HS-27A (cell line): ENCODE results near the gene MT1F.
"Not testable (repeated sequence)": the region's sequence is repeated elsewhere in the genome, so short reads cannot be mapped to it uniquely, and the experiment has no call there.

Experiments
- DNase-seq: peaks from one replicate; pipeline ENCODE4 v3.0.0-alpha.2; 2012; ENCODE audit warnings: low read depth, missing footprints

MT1F gene

GRCh38 chr16:56657555-56658326 is at the start of gene MT1F:
TSS of gene MT1F (plus strand) at chr16:56657959. CDS start at chr16:56658059, 100 bp downstream.
- DNase-seq, result no peak

- DNase-seq, result peak; percentile 86
Measured at GRCh38 chr16:56608043-56608875, 49.5 kb upstream of the MT1F start, which contains the start of gene MT2A. TSS of gene MT2A (plus strand) at chr16:56608584. CDS start at chr16:56608656, 72 bp downstream.

- DNase-seq, result no peak
Measured at GRCh38 chr16:56608876-56609462, 48.8 kb upstream of the MT1F start.

- peak; percentile 72 for DNase-seq
Measured at GRCh38 chr16:56609463-56609921, 48.3 kb upstream of the MT1F start.

GRCh38 chr16:56610017-56610608 is 47.6 kb upstream of the MT1F start:
- DNase-seq, result peak; percentile 68

GRCh38 chr16:56610609-56611111 is 47.1 kb upstream of the MT1F start:
- DNase-seq, result no peak

- no peak for DNase-seq
Measured at GRCh38 chr16:56611281-56611833, 46.4 kb upstream of the MT1F start.

- DNase-seq, result no peak
Measured at GRCh38 chr16:56613706-56614105, 44.1 kb upstream of the MT1F start.

GRCh38 chr16:56614549-56614991 is 43.2 kb upstream of the MT1F start:
- peak; percentile 75 for DNase-seq

GRCh38 chr16:56615353-56615752 is 42.4 kb upstream of the MT1F start:
- no peak for DNase-seq

GRCh38 chr16:56616608-56617211 is 41.0 kb upstream of the MT1F start:
- no peak for DNase-seq

GRCh38 chr16:56617212-56618085 is 40.3 kb upstream of the MT1F start:
- no peak for DNase-seq

GRCh38 chr16:56618138-56618537 is 39.6 kb upstream of the MT1F start:
- no peak for DNase-seq

GRCh38 chr16:56620339-56620897 is 37.3 kb upstream of the MT1F start:
- no peak for DNase-seq

- DNase-seq, result not testable (repeated sequence)
Measured at GRCh38 chr16:56621665-56622445, 35.9 kb upstream of the MT1F start.

- DNase-seq, result not testable (repeated sequence)
Measured at GRCh38 chr16:56623184-56623583, 34.6 kb upstream of the MT1F start.

- no peak for DNase-seq
Measured at GRCh38 chr16:56623637-56624036, 34.1 kb upstream of the MT1F start.

- DNase-seq, result peak; percentile 64
Measured at GRCh38 chr16:56625140-56625942, 32.4 kb upstream of the MT1F start, which contains the start of gene MT1E. TSS of gene MT1E (plus strand) at chr16:56625781. CDS start at chr16:56625852, 71 bp downstream.
